Measurements from ENCODE around the gene DOC2A. TPM values are rescaled to one million over a fixed set of nuclear protein-coding genes. Genes with fewer than 3 reads are reported as not detected.

Gene DOC2A
- total and polyA plus RNA-seq, 2 donors from 2014 or later: 1.9 to 3.5 TPM

GRCh38 chr16:30007378-30007895, 3.4 kb downstream of the DOC2A start:
- FAIRE-seq: no peak
- Histone ChIP-seq H3K4me1 (ENCODE audit: control insufficient read depth in 2 of 3, insufficient read depth in 2 of 3, low read depth in 1 of 3, low read length in 3 of 3) (peaks cover 0 to 4% (median 0%) of the 10 kb centered on the region in 3 donors), H3K9me3 (ENCODE audit: control insufficient read depth in 2 of 3, insufficient read depth in 1 of 3, low read length in 3 of 3) (no peaks in the 10 kb centered on the region), H3K36me3 (ENCODE audit: control insufficient read depth in 2 of 3, insufficient read depth in 3 of 3, low read length in 3 of 3) (no peaks in the 10 kb centered on the region), H3K9ac (ENCODE audit: low read length in 3 of 3) (no peak overlapping the region), H3K4me3 (ENCODE audit: low read length in 3 of 3) (no peak overlapping the region), H3K27ac (ENCODE audit: low read depth in 2 of 2, low read length in 2 of 2) (no peak overlapping the region), H3K27me3 (ENCODE audit: control insufficient read depth, insufficient read depth, low read length) (no peaks in the 10 kb centered on the region)
- no peak for DNase-seq
- TF ChIP-seq CTCF (IDR thresholded peaks at IDR 0.05; ENCODE audit: borderline replicate concordance, extremely low read depth, insufficient read depth): no peak
- intact Hi-C loops (cut with DNase I): no loop called here

- intact Hi-C loops (cut with DNase I): no loop called here
- TF ChIP-seq CTCF (IDR thresholded peaks at IDR 0.05; ENCODE audit: borderline replicate concordance, extremely low read depth, insufficient read depth): no peak
- no peak for FAIRE-seq
These were observed 4.0 kb downstream of the DOC2A start for GRCh38 chr16:30006659-30007377.

GRCh38 chr16:30006095-30006473, 4.7 kb downstream of the DOC2A start:
- Histone ChIP-seq H3K4me1 (ENCODE audit: control insufficient read depth in 2 of 3, insufficient read depth in 2 of 3, low read depth in 1 of 3, low read length in 3 of 3) (peaks cover 0 to 3% (median 0%) of the 10 kb centered on the region in 3 donors), H3K9me3 (ENCODE audit: control insufficient read depth in 2 of 3, insufficient read depth in 1 of 3, low read length in 3 of 3) (no peaks in the 10 kb centered on the region), H3K9ac (ENCODE audit: low read length in 3 of 3) (no peak overlapping the region), H3K4me3 (ENCODE audit: low read length in 3 of 3) (no peak overlapping the region), H3K27me3 (ENCODE audit: control insufficient read depth, insufficient read depth, low read length) (no peaks in the 10 kb centered on the region), H3K36me3 (ENCODE audit: control insufficient read depth in 2 of 3, insufficient read depth in 3 of 3, low read length in 3 of 3) (peaks cover 0 to 3% (median 0%) of the 10 kb centered on the region in 3 donors), H3K27ac (ENCODE audit: low read depth in 2 of 2, low read length in 2 of 2) (no peak overlapping the region)
- TF ChIP-seq CTCF (IDR thresholded peaks at IDR 0.05; ENCODE audit: borderline replicate concordance, extremely low read depth, insufficient read depth): no peak
- no peak for FAIRE-seq
- intact Hi-C loops (cut with DNase I): no loop called here
- peak in 1 of 5 donors; percentile 71 for DNase-seq

More at GRCh38 chr16:30006659-30007377, 4.0 kb downstream of the DOC2A start:
- Histone ChIP-seq H3K9ac (ENCODE audit: low read length in 3 of 3) (no peak overlapping the region), H3K27me3 (ENCODE audit: control insufficient read depth, insufficient read depth, low read length) (no peaks in the 10 kb centered on the region), H3K9me3 (ENCODE audit: control insufficient read depth in 2 of 3, insufficient read depth in 1 of 3, low read length in 3 of 3) (no peaks in the 10 kb centered on the region), H3K36me3 (ENCODE audit: control insufficient read depth in 2 of 3, insufficient read depth in 3 of 3, low read length in 3 of 3) (peaks cover 0 to 2% (median 0%) of the 10 kb centered on the region in 3 donors), H3K27ac (ENCODE audit: low read depth in 2 of 2, low read length in 2 of 2) (no peak overlapping the region), H3K4me1 (ENCODE audit: control insufficient read depth in 2 of 3, insufficient read depth in 2 of 3, low read depth in 1 of 3, low read length in 3 of 3) (peaks cover 0 to 4% (median 0%) of the 10 kb centered on the region in 3 donors), H3K4me3 (ENCODE audit: low read length in 3 of 3) (no peak overlapping the region)
- peak in 1 of 5 donors; percentile 73 for DNase-seq

All from kidney (tissue), 14 donors.